Right hindlimb (tissue), 1 donor: ENCODE results near the gene IL1R2.

Source experiments
- DNase-seq: peaks from one replicate; pipeline ENCODE4 v3.0.0-alpha.2; 2018

IL1R2 gene

DNA sequence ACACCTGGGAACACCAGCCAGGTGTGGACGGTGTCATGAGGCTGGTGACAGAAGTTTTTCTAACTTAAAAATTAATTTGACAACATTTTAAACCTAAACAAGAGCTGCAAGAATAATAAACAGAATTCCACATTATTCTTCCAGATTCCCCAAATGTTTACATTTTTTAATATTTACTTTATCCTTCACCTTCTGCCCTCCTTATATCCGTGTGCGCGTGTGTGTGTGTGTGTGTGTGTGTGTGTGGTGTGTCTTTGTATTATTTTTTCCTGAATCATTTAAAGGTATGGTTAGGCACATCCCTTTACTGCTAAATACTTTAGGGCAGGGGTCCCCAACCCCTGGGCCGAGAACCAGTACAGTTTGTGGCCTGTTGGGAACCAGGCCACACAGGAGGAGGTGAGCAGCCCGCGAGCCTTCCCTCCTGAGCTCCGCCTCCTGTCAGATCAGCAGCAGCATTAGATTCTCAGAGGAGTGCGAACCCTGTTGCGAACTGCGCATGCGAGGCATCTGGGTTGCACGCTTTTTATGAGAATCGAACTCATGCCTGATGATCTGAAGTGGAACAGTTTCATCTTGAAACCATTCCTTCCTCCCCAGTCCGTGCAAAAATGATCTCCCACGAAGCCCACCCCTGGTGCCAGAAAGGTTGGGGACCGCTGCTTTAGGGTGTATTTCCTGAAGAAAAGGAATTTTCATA is 16.4 kb upstream of the IL1R2 start:
- no peak for DNase-seq

DNA sequence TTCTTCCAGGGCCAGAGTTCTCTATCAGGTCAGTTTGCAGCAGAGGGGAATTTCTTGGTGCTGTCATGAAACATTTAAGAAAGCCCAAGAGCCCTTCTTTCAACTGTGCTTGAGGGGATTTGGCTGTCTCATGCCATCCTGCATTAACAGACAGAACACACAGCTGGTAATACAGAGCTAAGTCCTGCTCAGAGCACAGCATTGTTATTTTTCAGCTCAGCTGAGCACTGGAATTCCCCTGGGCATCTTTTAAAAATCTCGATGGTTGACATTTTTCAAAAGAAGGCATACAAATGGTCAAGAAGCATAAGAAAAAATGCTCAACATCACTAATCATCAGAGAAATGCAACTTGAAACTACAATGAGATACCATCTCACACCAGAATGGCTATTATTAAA is 14.9 kb upstream of the IL1R2 start:
- no peak for DNase-seq

DNA sequence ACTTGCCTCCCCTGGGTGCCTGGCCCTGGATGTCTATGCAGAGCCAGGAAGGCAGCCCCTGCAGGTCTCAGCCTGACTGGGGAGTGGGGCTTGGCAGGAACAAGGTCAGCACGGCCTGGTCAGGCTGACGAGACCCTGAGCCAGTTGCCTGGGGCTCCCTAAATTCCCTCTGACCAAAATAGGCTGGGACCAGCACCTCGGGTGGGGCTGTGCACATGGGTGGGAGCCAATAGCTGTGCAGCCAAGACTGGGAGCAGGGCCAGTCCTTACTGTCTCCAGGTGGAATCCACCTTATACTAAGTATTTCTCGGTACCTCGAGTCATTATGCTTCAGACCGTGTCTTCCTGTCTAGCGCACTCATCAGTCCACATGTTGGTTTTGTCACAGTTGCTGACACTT is 11.4 kb upstream of the IL1R2 start:
- DNase-seq: no peak

DNA sequence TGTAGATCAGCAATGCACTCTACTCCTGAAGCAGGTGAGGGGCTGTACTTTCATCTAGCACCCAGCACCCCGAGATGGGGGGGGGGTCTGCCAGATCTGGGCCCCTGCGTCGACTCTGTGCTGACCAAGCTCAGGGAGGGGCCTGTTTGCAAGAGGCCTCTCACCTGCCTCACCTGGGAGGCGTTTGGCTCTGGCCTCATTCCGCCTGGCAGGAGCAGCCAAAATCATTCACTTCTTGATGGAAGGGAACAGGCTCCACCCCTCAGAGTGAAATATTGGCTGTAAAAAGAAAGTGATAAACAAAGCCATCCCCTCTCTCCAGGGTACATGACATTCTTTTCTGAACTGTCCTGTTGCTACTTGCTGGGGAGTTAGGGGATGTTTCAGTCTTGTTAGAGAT is 10.7 kb upstream of the IL1R2 start:
- DNase-seq: no peak

DNA sequence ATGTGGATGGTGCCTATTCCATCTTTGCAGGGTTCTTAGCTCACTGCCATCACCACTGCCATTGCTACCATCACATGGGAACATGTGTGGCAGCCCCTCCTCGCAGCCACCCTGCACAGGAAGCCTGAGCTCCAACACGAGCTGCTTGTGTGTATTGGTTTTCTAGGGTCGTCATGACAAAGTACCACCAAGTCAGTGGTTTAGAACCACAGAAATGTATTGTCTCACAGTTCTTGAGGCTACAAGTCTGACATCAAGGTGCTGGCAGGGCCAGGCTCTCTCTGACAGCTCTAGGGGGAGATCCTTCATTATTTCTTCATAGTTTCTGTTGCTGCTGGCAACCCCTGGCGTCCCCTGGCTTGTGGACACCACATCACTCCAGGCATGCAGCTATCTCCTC is 10.3 kb upstream of the IL1R2 start:
- DNase-seq: no peak

DNA sequence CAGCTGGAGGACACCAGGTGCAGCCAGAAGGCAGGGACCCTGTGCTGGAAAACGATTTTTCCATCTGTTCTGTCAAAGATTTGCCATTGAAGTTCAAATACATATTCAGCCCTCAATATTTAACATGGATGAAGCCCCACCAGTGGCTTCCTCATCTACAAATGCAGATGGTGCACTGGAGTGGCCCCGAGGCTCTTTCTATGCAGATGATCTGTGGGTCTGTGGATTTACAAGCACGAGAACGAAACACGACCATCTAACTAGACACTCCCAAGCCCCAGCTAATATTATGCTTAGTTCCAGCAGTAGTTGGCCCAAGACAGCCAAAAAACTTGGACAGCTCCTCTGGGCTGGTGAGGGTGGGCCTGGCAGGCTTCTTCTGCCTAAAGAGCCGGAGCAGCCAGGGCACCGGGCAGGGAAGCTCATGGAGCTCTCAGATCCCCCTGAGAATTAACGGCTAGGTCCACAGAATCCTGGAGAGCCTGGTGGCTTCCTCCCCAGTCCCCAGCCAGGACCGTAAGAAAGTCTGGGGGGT is 9.2 kb upstream of the IL1R2 start:
- no peak for DNase-seq

DNA sequence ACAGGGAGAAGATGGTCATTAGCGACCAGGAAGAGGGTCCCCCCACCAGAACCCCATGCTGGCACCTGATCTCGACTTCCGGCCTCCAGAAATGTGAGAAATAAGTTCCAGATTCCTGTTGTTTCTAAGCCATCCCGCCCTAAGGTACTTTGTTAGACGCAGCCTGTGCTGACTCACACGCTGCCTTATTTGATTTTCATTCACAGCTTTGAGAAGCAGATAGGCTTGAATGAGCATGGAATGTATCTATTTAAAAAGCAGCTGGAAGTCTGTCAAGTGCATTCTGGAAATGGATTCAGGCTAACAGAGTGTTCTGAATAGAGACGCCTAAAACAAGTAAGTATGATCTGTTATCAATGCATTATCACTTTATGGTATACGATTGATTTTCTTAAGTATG is 8.3 kb upstream of the IL1R2 start:
- no peak for DNase-seq

DNA sequence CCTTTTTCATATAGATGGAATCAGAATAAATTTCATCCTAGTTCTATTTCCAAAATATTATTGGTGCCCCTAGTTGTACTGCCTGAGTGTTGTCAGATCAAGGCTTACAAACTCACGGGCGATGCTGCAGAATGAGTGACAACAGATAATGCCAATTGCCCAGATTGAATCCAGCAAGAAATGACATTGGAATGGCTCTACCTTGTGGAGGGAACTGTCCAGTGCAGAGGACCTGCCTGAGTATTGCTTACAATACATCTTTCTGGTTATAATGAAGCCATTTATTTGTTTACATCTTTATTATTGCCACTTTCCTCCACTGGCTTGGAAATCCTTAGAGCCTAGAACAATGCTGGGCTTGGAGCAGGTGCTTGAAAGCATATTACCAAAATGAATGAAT is 7.8 kb upstream of the IL1R2 start:
- DNase-seq: no peak

DNA sequence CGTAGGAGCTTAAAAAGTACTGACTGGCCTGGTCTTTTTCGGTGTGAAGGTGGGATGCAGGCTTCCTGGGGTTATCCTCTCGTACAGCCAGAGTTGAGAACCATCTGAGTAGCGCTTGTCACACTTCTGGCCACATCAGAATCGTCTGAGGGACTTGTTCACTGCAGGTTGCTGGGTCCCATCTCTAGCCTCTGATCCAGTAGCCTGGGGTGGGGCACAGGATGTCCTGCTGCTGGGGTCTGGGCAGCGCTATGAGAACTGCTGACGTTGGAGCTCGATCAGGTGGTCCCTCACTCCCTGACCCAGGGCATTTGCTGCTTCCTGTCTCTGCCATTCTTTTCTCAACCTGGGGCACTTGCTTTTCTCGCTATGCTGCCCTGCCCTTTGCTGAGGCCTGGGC is 7.1 kb upstream of the IL1R2 start:
- no peak for DNase-seq

DNA sequence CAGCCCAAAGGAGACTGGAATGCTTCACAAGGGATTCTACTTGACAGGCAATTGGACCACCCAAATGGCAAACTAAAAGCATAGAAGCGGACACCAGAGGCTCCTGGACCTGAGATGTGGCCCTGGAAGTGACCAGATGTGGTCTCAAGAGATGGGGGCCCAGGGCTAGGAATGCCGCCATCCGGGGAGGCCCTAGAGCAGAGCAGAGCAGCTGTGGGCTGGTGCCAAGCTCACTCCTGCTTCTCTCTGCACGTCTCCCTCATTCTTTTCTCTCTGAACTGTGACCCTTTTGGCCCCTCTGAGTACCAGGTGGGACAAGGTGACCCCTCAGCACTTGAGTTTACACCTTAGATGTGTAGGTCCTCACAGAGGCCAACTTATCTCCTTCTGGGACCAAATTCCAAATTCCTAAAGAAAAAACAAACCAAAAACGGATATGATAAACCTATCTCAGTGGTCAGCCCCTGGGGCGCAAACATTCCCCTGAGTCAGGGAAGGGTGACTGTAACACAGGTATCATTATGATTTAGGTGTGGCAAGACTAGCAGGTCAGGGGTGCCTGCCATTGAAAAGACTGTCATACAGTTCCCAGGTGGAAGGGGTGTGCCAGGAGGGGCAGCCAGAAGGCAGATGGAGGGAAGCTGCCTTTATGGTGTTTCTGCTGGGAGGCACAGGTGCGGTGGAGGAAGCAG is 6.5 kb upstream of the IL1R2 start:
- no peak for DNase-seq

DNA sequence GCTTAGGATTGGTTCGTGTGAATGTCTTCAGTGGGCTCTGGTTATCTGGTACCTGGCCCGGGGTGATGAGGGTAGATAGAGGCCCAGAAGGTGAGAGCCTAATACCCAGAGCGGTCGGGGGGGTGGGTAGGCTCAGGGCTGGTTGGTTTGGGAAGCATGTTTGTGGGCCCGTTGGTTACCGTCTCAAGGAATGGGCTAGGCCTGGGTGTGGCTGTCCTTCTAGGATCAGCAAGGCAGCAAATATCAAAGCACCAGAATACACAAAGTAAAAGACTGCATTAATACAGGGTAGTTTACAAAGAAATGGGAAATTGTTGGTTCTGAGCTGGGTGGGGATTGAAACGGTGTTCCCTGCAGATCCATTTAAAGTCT is 6.0 kb upstream of the IL1R2 start:
- DNase-seq: no peak

DNA sequence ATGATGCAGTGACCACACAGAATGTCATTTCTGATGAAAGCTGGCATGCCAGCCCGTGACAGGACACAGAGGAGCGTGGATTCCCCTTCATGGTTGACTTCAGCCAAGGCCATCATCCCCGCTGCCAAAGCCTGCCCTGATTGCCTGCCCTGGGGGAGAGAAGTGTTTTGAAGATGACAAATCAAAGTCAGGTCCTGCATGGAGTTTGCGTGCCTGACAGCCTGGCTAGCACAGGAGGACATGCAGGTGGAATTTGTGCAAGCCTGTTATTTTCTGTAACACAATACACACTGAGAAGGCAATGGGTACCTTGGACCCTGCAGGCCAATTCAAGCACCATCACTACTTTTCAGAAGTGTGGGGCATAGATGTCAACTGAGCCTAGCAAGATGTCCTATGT is 5.4 kb upstream of the IL1R2 start:
- DNase-seq: no peak

DNA sequence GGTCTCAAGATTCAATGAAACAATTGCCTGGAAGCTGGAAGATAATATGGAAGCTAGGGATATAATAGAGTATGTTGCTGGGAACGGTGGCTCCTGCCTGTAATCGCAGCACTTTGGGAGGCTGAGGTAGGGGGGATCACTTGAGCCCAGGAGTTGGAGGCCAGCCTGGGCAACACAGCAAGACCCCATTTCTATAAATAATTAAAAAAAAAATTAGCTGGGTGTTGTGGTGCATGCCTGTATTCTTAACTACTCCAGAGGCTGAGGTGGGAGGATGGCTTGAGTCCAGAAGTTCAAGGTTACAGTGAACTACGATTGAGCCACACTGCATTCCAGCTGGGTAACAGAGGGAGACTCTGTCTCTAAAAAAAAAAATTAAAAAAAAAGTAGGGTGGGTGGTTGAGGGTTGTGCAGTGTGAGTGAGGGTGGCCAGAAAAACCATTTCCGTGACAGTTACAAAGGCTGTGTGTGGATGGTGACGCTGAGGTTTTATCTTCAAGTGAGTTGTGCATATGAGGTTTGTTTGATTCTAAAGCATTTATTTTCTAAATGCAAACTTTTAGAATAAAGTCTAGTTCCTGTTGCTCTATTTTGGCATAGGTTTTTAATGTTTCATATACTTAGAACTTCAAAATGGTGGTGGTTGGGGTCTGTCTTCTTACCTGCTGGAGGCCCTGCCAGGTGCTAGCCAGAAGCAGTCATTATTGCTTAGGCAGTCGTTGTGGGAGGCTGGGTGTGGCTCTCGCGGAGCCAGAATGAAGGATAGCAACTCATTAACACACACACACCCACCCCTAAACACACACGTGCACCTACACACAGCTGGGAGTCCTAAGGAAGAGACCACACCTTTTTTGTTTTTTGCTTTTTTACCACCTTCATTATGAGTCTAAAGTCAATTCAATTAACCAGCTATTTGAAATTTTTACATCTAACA is 4.7 kb upstream of the IL1R2 start:
- DNase-seq: no peak

DNA sequence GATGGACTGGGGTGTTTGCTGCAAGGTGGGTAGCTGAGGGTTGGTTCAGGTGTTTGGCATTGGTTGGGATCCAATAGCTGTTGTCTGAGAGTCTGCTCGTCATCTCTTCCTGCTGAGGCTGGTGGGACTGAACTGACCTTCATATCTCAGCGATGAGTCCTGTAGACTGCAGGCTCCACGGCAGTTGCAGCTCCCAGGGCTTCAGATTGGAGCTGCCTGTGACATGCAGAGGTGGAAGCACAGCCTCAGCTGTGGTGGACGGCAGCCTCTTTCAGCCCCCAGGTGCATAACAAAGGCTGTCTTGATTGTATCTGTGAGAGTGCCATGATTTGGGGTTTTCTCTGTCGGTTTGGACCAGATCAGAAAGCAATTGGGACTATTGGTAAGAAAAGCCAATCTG is 3.9 kb upstream of the IL1R2 start:
- DNase-seq: no peak

DNA sequence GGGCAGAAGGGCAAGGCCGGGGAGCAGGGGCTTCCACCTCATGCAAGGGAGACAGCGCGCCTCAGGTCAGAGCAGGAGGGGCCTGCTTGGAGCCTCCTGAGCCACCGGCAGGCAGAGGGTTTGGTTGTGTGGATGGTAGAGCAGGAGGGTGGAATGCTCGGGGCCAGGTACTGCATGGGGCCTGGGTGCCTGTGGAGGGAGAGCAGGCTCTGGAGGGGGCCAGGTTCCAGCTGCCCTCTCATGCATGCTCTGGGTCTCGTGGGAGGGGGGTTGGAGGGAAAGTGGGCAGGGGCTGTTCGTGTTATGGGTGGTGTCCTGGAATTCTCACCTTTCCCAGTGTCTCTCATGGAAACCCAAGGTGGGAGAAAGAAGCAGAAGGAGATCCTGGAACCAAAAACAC is 3.2 kb upstream of the IL1R2 start:
- DNase-seq: no peak

DNA sequence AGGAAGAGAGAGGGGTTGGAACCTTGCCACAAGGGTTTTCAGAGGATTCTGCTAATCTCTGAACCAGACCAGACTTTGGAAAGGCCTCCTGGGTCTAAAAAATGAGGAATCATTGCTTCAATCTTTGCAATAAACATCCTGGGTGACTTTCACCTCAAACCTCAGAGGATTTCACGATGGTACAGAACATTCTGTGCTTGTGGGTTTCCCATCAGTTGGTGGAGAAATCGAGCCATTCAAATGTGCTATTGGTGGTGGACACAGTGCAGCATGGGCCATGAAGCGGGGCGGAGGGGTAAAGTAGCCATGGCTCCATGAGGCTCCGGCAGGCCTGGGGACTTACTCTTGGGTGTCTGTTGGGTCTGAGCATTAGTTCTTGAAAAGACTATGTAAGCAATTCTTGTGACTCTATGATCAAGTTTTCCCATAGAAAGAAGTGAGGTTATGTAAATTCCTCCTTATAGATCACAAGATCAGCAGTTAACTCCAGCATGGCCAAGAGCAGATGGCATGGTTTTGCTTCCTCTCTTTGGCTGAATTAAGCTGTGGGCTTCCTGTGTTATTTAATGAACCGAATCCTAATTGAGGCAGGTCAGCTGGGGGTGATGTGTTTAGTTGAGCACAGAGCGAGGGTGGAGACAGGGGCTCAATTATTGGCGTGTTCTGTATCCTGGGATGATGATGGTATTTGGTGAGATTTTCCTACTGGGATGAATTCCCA is 1.9 kb upstream of the IL1R2 start:
- no peak for DNase-seq

DNA sequence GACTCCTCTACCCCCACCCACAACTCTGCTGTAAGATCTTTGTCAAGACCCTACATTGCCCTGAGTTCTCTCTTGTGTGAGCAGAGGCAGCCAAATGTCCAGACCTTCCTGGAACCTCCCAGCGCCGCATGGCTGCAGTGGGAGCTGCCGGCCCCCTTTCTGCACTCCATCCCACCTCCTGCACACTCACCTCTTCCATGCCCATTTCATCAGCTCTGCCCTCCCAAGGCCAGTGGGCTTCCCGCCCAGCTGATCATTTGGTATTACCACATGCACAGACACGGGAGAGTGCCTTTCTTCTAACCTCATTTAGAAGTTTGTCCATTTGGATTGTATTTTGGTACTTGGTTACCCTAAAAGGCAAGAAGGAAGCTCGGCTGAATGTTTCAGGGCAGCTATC is 2.0 kb downstream of the IL1R2 start:
- no peak for DNase-seq

DNA sequence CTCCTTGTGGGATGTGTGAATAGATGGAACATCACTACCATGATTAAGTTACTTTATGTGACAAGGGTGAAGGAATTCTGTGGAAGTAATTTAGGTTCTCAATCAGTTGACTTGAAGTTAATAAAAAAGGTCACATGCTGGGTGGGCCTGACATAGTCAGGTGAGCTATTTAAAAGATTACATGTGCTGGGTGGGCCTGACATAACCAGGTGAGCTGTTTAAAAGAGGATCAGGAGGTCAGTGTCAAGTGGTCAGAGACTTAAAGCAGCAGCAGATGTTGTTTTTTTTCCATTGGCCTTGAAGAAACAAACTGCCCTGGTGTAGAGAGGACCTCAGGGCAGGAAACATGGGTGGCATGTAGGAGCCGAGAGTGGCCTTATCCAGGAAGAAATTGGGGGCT is 3.3 kb downstream of the IL1R2 start:
- no peak for DNase-seq

DNA sequence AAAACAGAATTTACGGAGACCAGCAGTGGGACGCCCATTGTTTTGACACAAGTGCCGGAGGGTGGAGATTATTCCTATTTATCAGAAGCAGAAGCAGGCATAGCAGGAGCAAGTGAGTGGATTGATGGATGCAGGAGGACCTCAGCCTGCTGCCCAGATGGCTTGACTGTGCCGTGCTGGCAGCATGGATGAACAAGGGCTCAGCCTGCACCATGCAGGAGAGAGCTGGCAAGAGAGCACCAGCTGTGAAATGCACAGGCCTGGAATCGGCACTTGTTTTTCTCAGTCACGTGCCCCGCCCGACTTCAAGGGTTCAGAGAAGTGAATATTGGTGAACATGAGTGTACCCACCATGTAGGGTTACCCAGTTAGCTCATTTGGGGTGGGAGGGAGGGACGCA is 4.0 kb downstream of the IL1R2 start:
- DNase-seq: no peak

DNA sequence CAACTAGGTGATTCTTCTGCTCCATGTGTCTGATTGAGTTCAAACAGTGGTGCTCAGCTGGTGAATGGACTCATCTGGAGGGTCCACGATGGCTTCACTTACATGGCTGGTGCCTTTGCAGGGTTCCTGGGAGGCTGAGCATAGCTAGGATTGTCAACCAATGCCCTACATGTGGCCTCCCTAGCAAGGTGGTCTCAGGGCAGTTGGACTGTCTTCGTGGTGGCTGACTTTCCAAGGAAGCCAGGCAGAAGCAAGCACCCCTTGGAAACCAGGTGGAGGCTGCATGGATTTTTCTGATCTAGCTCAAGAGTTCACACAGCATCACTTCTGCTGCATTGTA is 6.8 kb downstream of the IL1R2 start:
- no peak for DNase-seq

DNA sequence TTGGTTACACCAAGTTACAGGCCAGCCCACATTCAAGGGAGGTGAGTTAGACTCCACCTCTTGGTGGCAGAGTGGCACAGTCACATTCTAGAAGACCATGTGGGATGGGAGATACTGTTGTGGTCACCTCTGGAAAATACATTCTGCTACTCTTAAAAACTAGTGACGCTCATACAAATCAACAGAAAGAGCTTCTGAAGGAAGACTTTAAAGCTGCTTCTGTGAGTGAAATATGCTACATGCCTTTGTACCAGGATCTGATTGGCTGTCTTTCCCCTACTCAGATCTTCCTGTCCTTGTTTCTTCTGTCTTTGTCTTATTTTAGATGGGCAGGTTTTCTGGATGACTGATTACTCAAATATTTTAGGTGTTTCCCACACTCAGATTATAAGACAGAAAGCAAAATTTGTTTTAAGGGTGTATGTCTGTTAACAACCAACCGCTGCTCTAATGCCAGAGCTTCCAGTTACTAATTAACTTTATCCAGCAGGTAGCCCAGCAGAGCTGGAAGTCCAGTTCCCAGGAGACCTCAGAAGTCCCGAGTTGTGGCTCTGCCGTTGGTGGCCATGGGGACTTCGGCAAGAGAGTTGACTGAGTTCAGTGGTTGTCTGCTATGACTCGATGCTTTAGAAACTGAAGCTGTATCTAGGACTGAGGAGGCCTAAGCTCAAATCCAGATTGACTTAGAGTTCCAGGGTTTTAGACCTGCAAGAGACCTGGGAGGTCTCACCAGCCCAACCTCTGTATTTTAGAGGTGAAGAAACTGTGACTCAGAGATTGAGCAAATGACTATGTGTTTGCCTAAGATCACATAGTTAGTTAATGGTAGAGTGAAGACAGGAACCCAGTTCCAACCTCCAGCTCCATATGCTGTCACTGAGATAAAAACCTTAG is 7.4 kb downstream of the IL1R2 start:
- DNase-seq: no peak

DNA sequence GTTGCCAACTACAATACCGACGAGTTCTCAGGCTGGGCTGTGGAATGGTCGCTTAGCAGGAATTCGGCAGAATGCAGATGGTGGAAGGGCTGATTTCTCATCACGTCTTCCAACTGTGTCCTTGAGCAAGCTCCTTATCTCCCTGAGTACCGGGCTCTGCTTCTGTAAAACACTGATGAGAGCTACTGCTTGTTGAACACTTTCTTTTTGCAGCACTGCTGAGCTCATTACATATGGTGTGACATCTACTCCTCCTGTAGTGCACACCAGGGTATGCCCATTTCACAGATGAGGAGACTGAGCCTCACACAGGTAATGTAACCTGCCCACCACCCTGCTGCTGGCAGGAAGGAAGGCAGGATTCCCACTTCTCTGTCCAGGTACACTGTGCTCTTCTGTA is 8.3 kb downstream of the IL1R2 start:
- no peak for DNase-seq
